ENCODE results near the gene C1orf210. TPM values are rescaled to one million over a fixed set of nuclear protein-coding genes. Genes with fewer than 3 reads are reported as not detected.

C1orf210 gene
- total and polyA plus RNA-seq, 2 of the 13 experiments (the other 11 are each of a cell fraction or from before 2014, with no cell fraction given), result 0.49 to 5.1 TPM

- Histone ChIP-seq H3K4me1 (ENCODE audit: insufficient read depth, low read length) (peaks cover 10% of the 10 kb centered on the region; the same call in 1 of the 2 replicates), H3K27me3 (ENCODE audit: control insufficient read depth in 1 of 2, insufficient read depth in 2 of 2, low read length in 2 of 2) (peaks cover 1 to 4% of the 10 kb centered on the region in 2 experiments; a peak in 3 of 5 replicates), H3K9ac (ENCODE audit: insufficient read depth, low read depth, low read length) (no peak overlapping the region), H3K36me3 (replicated peaks in 1 of 2; ENCODE audit: control insufficient read depth in 1 of 2, insufficient read depth in 2 of 2, low read length in 2 of 2) (no peaks in the 10 kb centered on the region), H3K4me2 (ENCODE audit: low read depth, low read length) (no peak overlapping the region), H3K27ac (ENCODE audit: extremely low read length, insufficient read depth, low read length) (no peak overlapping the region), H3K4me3 (replicated peaks in 1 of 3; ENCODE audit: insufficient read depth in 1 of 3, low read depth in 2 of 3, low read length in 3 of 3) (no peak overlapping the region), H2AFZ (ENCODE audit: low read length) (no peak overlapping the region), H4K20me1 (ENCODE audit: insufficient read depth, low read length) (no peaks in the 10 kb centered on the region), H3K79me2 (ENCODE audit: insufficient read depth, low read length) (no peaks in the 10 kb centered on the region), H3K9me3 (ENCODE audit: low read length) (peaks cover 7% of the 10 kb centered on the region)
- peak; percentile 41 for DNase-seq (ENCODE audit: low spot score)
- ATAC-seq, result peak; percentile 31; the same call in 2 of the 3 replicates
- POLR2A ChIA-PET, result interaction anchor here (0.9 kb wide), 1 partner anchor 44 kb away, joined by 5 read pairs; the partner anchor contains the start of gene C1orf210
- intact Hi-C loops (cut with micrococcal nuclease; ENCODE audit: unreplicated experiment), result no loop called here
- CTCF ChIA-PET (ENCODE audit: low intra/inter-chr PET ratio, low total read pairs), result no interaction called here
- FAIRE-seq, result no peak
- in situ Hi-C loops (cut with HindIII; ENCODE audit: extremely low pct_ligation_motif_present, low pct_unique_long_range_greater_than_20kb), result no loop called here
- TF ChIP-seq FOSL2 (CRISPR knock-in tag; IDR thresholded peaks at IDR 0.05) (peak; percentile 77), ZFX (CRISPR knock-in tag; IDR thresholded peaks at IDR 0.05; ENCODE audit: low read depth) (no peak), U2AF1 (optimal IDR thresholded peaks at IDR 0.05; ENCODE audit: low read depth, low read length) (no peak), SMAD9 (CRISPR knock-in tag; IDR thresholded peaks at IDR 0.05) (no peak), USF2 (IDR thresholded peaks at IDR 0.05; ENCODE audit: low read depth, low read length) (peak; percentile 16; the same call in 1 of the 2 replicates), USF2 (CRISPR knock-in tag; IDR thresholded peaks at IDR 0.05; ENCODE audit: borderline replicate concordance) (no peak), POLR2AphosphoS5 (IDR thresholded peaks at IDR 0.05; ENCODE audit: low read depth, low read length) (no peak), TEAD3 (CRISPR knock-in tag; optimal IDR thresholded peaks at IDR 0.05; ENCODE audit: borderline replicate concordance) (peak; percentile 61), SRF (IDR thresholded peaks at IDR 0.05; ENCODE audit: low read depth, low read length) (no peak), ZNF225 (CRISPR knock-in tag; IDR thresholded peaks at IDR 0.05) (no peak), FLYWCH1 (CRISPR knock-in tag; IDR thresholded peaks at IDR 0.05) (no peak)
- no TSS peak for BruUV-seq (replicated peaks)
- WGBS (ENCODE audit: low lambda C conversion rate), result 25% methylated on average over 4 of the region's 6 CpGs
Observed at GRCh38 chr1:43241413-43241836, 44.0 kb downstream of the C1orf210 start.
